CD14-positive monocyte (primary cell): ENCODE data around the gene FZD7. TPM values are rescaled to one million over a fixed set of nuclear protein-coding genes. Genes with fewer than 3 reads are reported as not detected.

ENCODE experiments used
- DNase-seq, 3 donors: peaks; one replicate each; pipeline ENCODE4 v3.0.0-alpha.2; 2011 to 2022
- H2AFZ ChIP-seq: 2 replicates; pipeline ENCODE4 v1.6.0; 2012; ENCODE audit warnings: mild to moderate bottlenecking, low read depth, low read length, inconsistent platforms; ENCODE audit not compliant: insufficient read depth, poor library complexity, severe bottlenecking
- H3K27ac ChIP-seq, 2 donors: 1 replicate in 1 of 2; 2 replicates in 1 of 2; pipeline ENCODE4 v1.5.1; 2012 to 2013; ENCODE audit warnings: low read length in 2 of 2, control low read depth in 1 of 2, inconsistent platforms in 1 of 2, low read depth in 1 of 2, mild to moderate bottlenecking in 1 of 2
- H3K27me3 ChIP-seq, 2 donors: one replicate each; pipeline versions ENCODE4 v1.6.0 to v1.6.1; 2011 to 2013; ENCODE audit warnings: low read length in 2 of 2; ENCODE audit not compliant: control insufficient read depth in 2 of 2, insufficient read depth in 2 of 2
- H3K36me3 ChIP-seq, 2 donors: replicated peaks in 1 of 2; 1 replicate in 1 of 2; 2 replicates in 1 of 2; pipeline versions ENCODE4 v1.5.1 to v1.6.1; 2012 to 2013; ENCODE audit warnings: low read length in 2 of 2, control low read depth in 1 of 2, inconsistent platforms in 1 of 2, mild to moderate bottlenecking in 1 of 2; ENCODE audit not compliant: insufficient read depth in 2 of 2, control insufficient read depth in 1 of 2
- H3K4me1 ChIP-seq, 2 donors: 1 replicate in 1 of 2; 2 replicates in 1 of 2; pipeline versions ENCODE4 v1.5.1 to v1.6.1; 2012 to 2013; ENCODE audit warnings: low read length in 2 of 2, control low read depth in 1 of 2, inconsistent platforms in 1 of 2, mild to moderate bottlenecking in 1 of 2, moderate library complexity in 1 of 2; ENCODE audit not compliant: insufficient read depth in 2 of 2, control insufficient read depth in 1 of 2
- H3K4me2 ChIP-seq: replicated peaks from 2 replicates; pipeline ENCODE3; 2012; ENCODE audit warnings: low read length, moderate library complexity, mild to moderate bottlenecking; ENCODE audit not compliant: poor library complexity, severe bottlenecking; ENCODE audit errors: extremely low read depth
- H3K4me3 ChIP-seq, 3 experiments: fragments of 200-600 bp in 1 of 3; sonication (generic) in 1 of 3; replicated peaks in 1 of 3; 1 replicate in 2 of 3; 2 replicates in 1 of 3; pipeline ENCODE4 v1.5.1; 2011 to 2013; ENCODE audit warnings: low read length in 3 of 3, mild to moderate bottlenecking in 3 of 3, control low read depth in 2 of 3, low read depth in 2 of 3, inconsistent platforms in 1 of 3, moderate library complexity in 1 of 3
- H3K79me2 ChIP-seq: 2 replicates; pipeline ENCODE4 v1.6.0; 2012; ENCODE audit warnings: mild to moderate bottlenecking, control low read depth, inconsistent platforms, low read length, moderate library complexity; ENCODE audit not compliant: insufficient read depth
- H3K9ac ChIP-seq: 2 replicates; pipeline ENCODE4 v1.6.0; 2017; ENCODE audit warnings: low read length, mild to moderate bottlenecking; ENCODE audit not compliant: insufficient read depth, poor library complexity, severe bottlenecking
- H3K9me3 ChIP-seq, 2 donors: replicated peaks in 1 of 2; 1 replicate in 1 of 2; 2 replicates in 1 of 2; pipeline versions ENCODE4 v1.5.1 to v1.6.1; 2012 to 2013; ENCODE audit warnings: low read length in 2 of 2, control low read depth in 1 of 2; ENCODE audit not compliant: control insufficient read depth in 1 of 2, insufficient read depth in 1 of 2
- H4K20me1 ChIP-seq: 2 replicates; pipeline ENCODE4 v1.6.0; 2012; ENCODE audit warnings: mild to moderate bottlenecking, low read length, control low read depth, moderate library complexity; ENCODE audit not compliant: insufficient read depth
- H3K27ac Mint-ChIP-seq, 7 donors: one replicate each; pipeline ENCODE4 v1.8.0; 2020; ENCODE audit warnings: mild to moderate bottlenecking in 7 of 7, mixed read lengths in 7 of 7, moderate library complexity in 6 of 7, inconsistent platforms in 2 of 7
- H3K27me3 Mint-ChIP-seq, 3 donors: one replicate each; pipeline ENCODE4 v1.8.0; 2021 to 2022; ENCODE audit warnings: low read depth in 3 of 3, mild to moderate bottlenecking in 3 of 3, mixed read lengths in 3 of 3, moderate library complexity in 3 of 3, inconsistent platforms in 1 of 3
- H3K36me3 Mint-ChIP-seq, 2 donors: one replicate each; pipeline ENCODE4 v1.8.0; 2020; ENCODE audit warnings: mixed read lengths in 2 of 2, inconsistent platforms in 1 of 2, mild to moderate bottlenecking in 1 of 2
- H3K4me1 Mint-ChIP-seq: one replicate; pipeline ENCODE4 v1.8.0; 2020; ENCODE audit warnings: mild to moderate bottlenecking, mixed read lengths
- H3K4me3 Mint-ChIP-seq, 2 donors: one replicate each; pipeline ENCODE4 v1.8.0; 2020; ENCODE audit warnings: mild to moderate bottlenecking in 2 of 2, mixed read lengths in 2 of 2, moderate library complexity in 1 of 2
- H3K9me3 Mint-ChIP-seq, 7 donors: one replicate each; pipeline ENCODE4 v1.8.0; 2020 to 2022; ENCODE audit warnings: mixed read lengths in 7 of 7, mild to moderate bottlenecking in 6 of 7, moderate library complexity in 6 of 7, inconsistent platforms in 2 of 7
- CTCF ChIP-seq: fragments of 200-600 bp; IDR thresholded peaks from one replicate; pipeline ENCODE4 v1.8.0; 2022; ENCODE audit warnings: antibody characterized with exemption, mild to moderate bottlenecking
- WGBS: methylation state at CpG from one replicate; pipeline ENCODE4 v1.1.5; 2013; ENCODE audit warnings: missing lambda C conversion rate; ENCODE audit not compliant: insufficient coverage; 5-methylcytosine and 5-hydroxymethylcytosine counted together
- intact Hi-C, 2 donors: fragments of 100-400 bp; cut with micrococcal nuclease; formaldehyde crosslinking; loops; one replicate each; pipeline versions ENCODE4 v1.15.0 to v1.15.1; 2023
- polyA plus RNA-seq, 3 donors: library from polyadenylated mRNA; depleted of rRNA in 1 of 3; unstranded in 2 of 3; stranded (reverse) in 1 of 3; fragments of 300-500 nt in 2 of 3; fragments of >200 nt in 1 of 3; fragmentation: Illumina TruSeq in 2 of 3; gene quantifications; 1 replicate in 2 of 3; 2 replicates in 1 of 3; pipeline ENCODE4 v1.2.3, GENCODE V29; 2012 to 2021

The FZD7 gene
- polyA plus RNA-seq, 3 donors: 0.05 to 0.28 TPM; not detected in 1

- no peak overlapping the region for H3K4me3 ChIP-seq
- no peak overlapping the region for H3K4me2 ChIP-seq
- H3K36me3 ChIP-seq: no peaks in the 10 kb centered on the region
- H3K27ac ChIP-seq: no peak overlapping the region
- H3K9ac ChIP-seq: no peak overlapping the region
- H3K27me3 ChIP-seq: peaks cover 70 to 85% of the 10 kb centered on the region in 2 donors
- H3K9me3 ChIP-seq: peaks cover 11 to 27% of the 10 kb centered on the region in 2 donors
- 96% methylated on average over 25 of the region's 32 CpGs for WGBS
- no peaks in the 10 kb centered on the region for H3K79me2 ChIP-seq
- H3K27ac Mint-ChIP-seq: no peak overlapping the region
- H4K20me1 ChIP-seq: no peaks in the 10 kb centered on the region
- H3K27me3 Mint-ChIP-seq: peaks cover 36 to 51% (median 42%) of the 10 kb centered on the region in 3 donors
- no peak overlapping the region for H2AFZ ChIP-seq
- peaks cover 0 to 12% (median 9%) of the 10 kb centered on the region in 7 donors for H3K9me3 Mint-ChIP-seq
- no peak for TF ChIP-seq CTCF
- DNase-seq: no peak
- intact Hi-C loops: no loop called here
- H3K4me1 ChIP-seq: peaks cover 23 to 35% of the 10 kb centered on the region in 2 donors
- peaks cover 18% of the 10 kb centered on the region for H3K4me1 Mint-ChIP-seq
- peaks cover 8 to 11% of the 10 kb centered on the region in 2 donors for H3K36me3 Mint-ChIP-seq
- H3K4me3 Mint-ChIP-seq: no peak overlapping the region
Observed at GRCh38 chr2:202035941-202036372, 2.3 kb downstream of the FZD7 start.

- no peak overlapping the region for H3K27ac Mint-ChIP-seq
- no peaks in the 10 kb centered on the region for H3K79me2 ChIP-seq
- H2AFZ ChIP-seq: no peak overlapping the region
- WGBS: over 99% methylated on average over 12 of the region's 15 CpGs
- peaks cover 23 to 35% of the 10 kb centered on the region in 2 donors for H3K4me1 ChIP-seq
- no peak overlapping the region for H3K9ac ChIP-seq
- H3K4me2 ChIP-seq: no peak overlapping the region
- H3K27ac ChIP-seq: no peak overlapping the region
- H4K20me1 ChIP-seq: no peaks in the 10 kb centered on the region
- H3K36me3 Mint-ChIP-seq: peaks cover 8 to 11% of the 10 kb centered on the region in 2 donors
- peaks cover 0 to 12% (median 9%) of the 10 kb centered on the region in 7 donors for H3K9me3 Mint-ChIP-seq
- no peak for DNase-seq
- peaks cover 63 to 79% of the 10 kb centered on the region in 2 donors for H3K27me3 ChIP-seq
- peaks cover 18% of the 10 kb centered on the region for H3K4me1 Mint-ChIP-seq
- TF ChIP-seq CTCF: no peak
- H3K9me3 ChIP-seq: peaks cover 11 to 27% of the 10 kb centered on the region in 2 donors
- no peaks in the 10 kb centered on the region for H3K36me3 ChIP-seq
- H3K4me3 ChIP-seq: no peak overlapping the region
- no peak overlapping the region for H3K4me3 Mint-ChIP-seq
- peaks cover 29 to 47% (median 35%) of the 10 kb centered on the region in 3 donors for H3K27me3 Mint-ChIP-seq
- intact Hi-C loops: no loop called here
Observed at GRCh38 chr2:202036601-202037037, 3.0 kb downstream of the FZD7 start.
